SK-N-SH treated with all-trans-retinoic acid at 6 μM for 48 hours (cell line): ENCODE measurements around the gene UNCX.
"Not testable (repeated sequence)": the region's sequence is repeated elsewhere in the genome, so short reads cannot be mapped to it uniquely, and the experiment has no call there.

ENCODE experiments used
- BACH2 ChIP-seq: fragments of 250-450 bp; sonication (Bioruptor Pico); IDR thresholded peaks from 2 replicates; pipeline ENCODE4 v1.9.0; 2021; ENCODE audit warnings: mild to moderate bottlenecking, borderline replicate concordance
- CSDC2 ChIP-seq: fragments of 250-450 bp; sonication (Bioruptor Pico); IDR thresholded peaks from 2 replicates; pipeline ENCODE4 v1.5.0; 2020; ENCODE audit warnings: mild to moderate bottlenecking, moderate library complexity
- GLIS3 ChIP-seq: fragments of 250-450 bp; sonication (Bioruptor Pico); IDR thresholded peaks from 2 replicates; pipeline ENCODE4 v1.5.0; 2020; ENCODE audit warnings: mild to moderate bottlenecking, moderate library complexity
- ZC3H10 ChIP-seq: fragments of 250-450 bp; sonication (Bioruptor Pico); IDR thresholded peaks from 2 replicates; pipeline ENCODE4 v1.5.1; 2021; ENCODE audit warnings: mild to moderate bottlenecking, moderate library complexity
- ZNF565 ChIP-seq: fragments of 450-650 bp; formaldehyde crosslinking; conservative IDR thresholded peaks from 2 replicates; pipeline ENCODE4 v1.5.0; 2020; ENCODE audit warnings: low read depth, mild to moderate bottlenecking, moderate library complexity
- TF ChIP-seq, protein P1 (sequence below): fragments of 250-450 bp; sonication (Bioruptor Pico); IDR thresholded peaks from 2 replicates; pipeline ENCODE4 v1.8.0; 2020; ENCODE audit warnings: mild to moderate bottlenecking, moderate library complexity, borderline replicate concordance

DNA sequence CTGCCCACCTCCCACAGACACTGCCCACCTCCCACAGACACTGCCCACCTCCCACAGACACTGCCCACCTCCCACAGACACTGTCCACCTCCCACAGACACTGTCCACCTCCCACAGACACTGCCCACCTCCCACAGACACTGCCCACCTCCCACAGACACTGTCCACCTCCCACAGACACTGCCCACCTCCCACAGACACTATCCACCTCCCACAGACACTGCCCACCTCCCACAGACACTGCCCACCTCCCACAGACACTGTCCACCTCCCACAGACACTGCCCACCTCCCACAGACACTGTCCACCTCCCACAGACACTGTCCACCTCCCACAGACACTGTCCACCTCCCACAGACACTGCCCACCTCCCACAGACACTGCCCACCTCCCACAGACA, 39.5 kb downstream of the UNCX start:
- TF ChIP-seq BACH2; ZNF565 (CRISPR knock-in tag); CSDC2 (CRISPR knock-in tag); ZC3H10 (CRISPR knock-in tag); GLIS3 (CRISPR knock-in tag): not testable (repeated sequence)
- TF ChIP-seq, protein P1, sequence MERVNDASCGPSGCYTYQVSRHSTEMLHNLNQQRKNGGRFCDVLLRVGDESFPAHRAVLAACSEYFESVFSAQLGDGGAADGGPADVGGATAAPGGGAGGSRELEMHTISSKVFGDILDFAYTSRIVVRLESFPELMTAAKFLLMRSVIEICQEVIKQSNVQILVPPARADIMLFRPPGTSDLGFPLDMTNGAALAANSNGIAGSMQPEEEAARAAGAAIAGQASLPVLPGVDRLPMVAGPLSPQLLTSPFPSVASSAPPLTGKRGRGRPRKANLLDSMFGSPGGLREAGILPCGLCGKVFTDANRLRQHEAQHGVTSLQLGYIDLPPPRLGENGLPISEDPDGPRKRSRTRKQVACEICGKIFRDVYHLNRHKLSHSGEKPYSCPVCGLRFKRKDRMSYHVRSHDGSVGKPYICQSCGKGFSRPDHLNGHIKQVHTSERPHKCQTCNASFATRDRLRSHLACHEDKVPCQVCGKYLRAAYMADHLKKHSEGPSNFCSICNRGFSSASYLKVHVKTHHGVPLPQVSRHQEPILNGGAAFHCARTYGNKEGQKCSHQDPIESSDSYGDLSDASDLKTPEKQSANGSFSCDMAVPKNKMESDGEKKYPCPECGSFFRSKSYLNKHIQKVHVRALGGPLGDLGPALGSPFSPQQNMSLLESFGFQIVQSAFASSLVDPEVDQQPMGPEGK (CRISPR knock-in tag): not testable (repeated sequence)
